ENCODE data around the gene IMPDH1.

DNA sequence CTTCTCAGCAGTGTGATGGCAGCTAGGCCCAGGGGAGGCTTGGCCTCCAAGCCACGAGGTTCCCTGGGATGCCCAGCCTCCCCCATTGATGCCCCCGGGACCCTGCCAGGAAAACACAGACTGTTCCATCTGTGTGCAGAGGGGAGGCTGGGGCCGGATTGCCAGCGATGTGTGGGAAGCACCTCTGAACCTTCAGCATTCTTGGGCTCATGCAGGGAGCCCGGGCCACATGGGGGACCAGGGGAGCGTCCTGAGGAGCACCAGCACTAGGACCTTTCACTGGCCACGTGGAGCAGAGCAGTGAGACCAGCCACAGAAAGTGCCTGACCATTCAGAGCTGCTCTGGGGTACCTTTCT is 2.6 kb downstream of the IMPDH1 start:
- no peak for TF ChIP-seq EZH2 (IDR thresholded peaks at IDR 0.05; ENCODE audit: low read depth)
- TF ChIP-seq CTCF (conservative IDR thresholded peaks at IDR 0.05): no peak

Data from PC-9 (cell line).